Chondrocyte (in vitro differentiated cells): ENCODE results near the gene CXCL6. TPM values are rescaled to one million over a fixed set of nuclear protein-coding genes. Genes with fewer than 3 reads are reported as not detected.

Experiments used
- DNase-seq: peaks from one replicate; pipeline ENCODE4 v3.0.0; 2021; ENCODE audit warnings: mixed read lengths, low spot score
- H3K27ac Mint-ChIP-seq: one replicate; pipeline ENCODE4 v1.8.0; 2021; ENCODE audit warnings: mild to moderate bottlenecking, moderate library complexity, mixed read lengths; ENCODE audit not compliant: unreplicated experiment
- H3K27me3 Mint-ChIP-seq: 2 replicates; pipeline ENCODE4 v1.8.0; 2021; ENCODE audit warnings: low read depth, mixed read lengths
- H3K36me3 Mint-ChIP-seq: 2 replicates; pipeline ENCODE4 v1.8.0; 2021; ENCODE audit warnings: low read depth, mixed read lengths
- H3K4me1 Mint-ChIP-seq: 2 replicates; pipeline ENCODE4 v1.8.0; 2021; ENCODE audit warnings: low read depth, mild to moderate bottlenecking, mixed read lengths
- H3K4me3 Mint-ChIP-seq: one replicate; pipeline ENCODE4 v1.8.0; 2021; ENCODE audit warnings: mild to moderate bottlenecking, moderate library complexity, mixed read lengths; ENCODE audit not compliant: unreplicated experiment
- H3K9me3 Mint-ChIP-seq: 2 replicates; pipeline ENCODE4 v1.8.0; 2021; ENCODE audit warnings: low read depth, mixed read lengths
- CTCF ChIP-seq: fragments of 200-600 bp; sonication (generic); IDR thresholded peaks from 2 replicates; pipeline ENCODE4 v1.5.0; 2021; ENCODE audit warnings: antibody characterized with exemption, mild to moderate bottlenecking, moderate library complexity
- total RNA-seq: library from RNA; stranded (reverse); gene quantifications from 3 replicates; pipeline ENCODE4 v1.2.1, GENCODE V29; 2021

The CXCL6 gene
- total RNA-seq, 1 donor from 2014 or later, result not detected

GRCh38 chr4:73816814-73817213 is 19.7 kb upstream of the CXCL6 start:
- H3K4me1 Mint-ChIP-seq, result peaks cover 14% of the 10 kb centered on the region
- peak overlapping the region; percentile 19 for H3K27ac Mint-ChIP-seq
- TF ChIP-seq CTCF, result no peak
- H3K9me3 Mint-ChIP-seq, result no peaks in the 10 kb centered on the region
- H3K36me3 Mint-ChIP-seq, result no peaks in the 10 kb centered on the region
- no peak overlapping the region for H3K4me3 Mint-ChIP-seq
- DNase-seq, result no peak
- H3K27me3 Mint-ChIP-seq, result peaks cover 11% of the 10 kb centered on the region

- Mint-ChIP-seq H3K27me3 (peaks cover 14% of the 10 kb centered on the region), H3K9me3 (no peaks in the 10 kb centered on the region), H3K27ac (no peak overlapping the region), H3K36me3 (no peaks in the 10 kb centered on the region), H3K4me3 (no peak overlapping the region), H3K4me1 (peaks cover 14% of the 10 kb centered on the region)
- DNase-seq, result no peak
- TF ChIP-seq CTCF, result no peak
Observed at GRCh38 chr4:73817341-73817740, 19.1 kb upstream of the CXCL6 start.

- Mint-ChIP-seq H3K27ac (no peak overlapping the region), H3K36me3 (no peaks in the 10 kb centered on the region), H3K27me3 (peaks cover 16% of the 10 kb centered on the region), H3K4me1 (peaks cover 13% of the 10 kb centered on the region), H3K4me3 (no peak overlapping the region), H3K9me3 (no peaks in the 10 kb centered on the region)
- TF ChIP-seq CTCF, result no peak
- DNase-seq, result no peak
Observed at GRCh38 chr4:73821325-73821724, 15.2 kb upstream of the CXCL6 start.

- Mint-ChIP-seq H3K9me3 (peaks cover 8% of the 10 kb centered on the region), H3K36me3 (no peaks in the 10 kb centered on the region), H3K4me1 (peaks cover 3% of the 10 kb centered on the region), H3K27ac (no peak overlapping the region), H3K4me3 (no peak overlapping the region), H3K27me3 (peaks cover 20% of the 10 kb centered on the region)
- no peak for DNase-seq
- no peak for TF ChIP-seq CTCF
Observed at GRCh38 chr4:73822389-73822788, 14.1 kb upstream of the CXCL6 start.

GRCh38 chr4:73822812-73823504 is 13.5 kb upstream of the CXCL6 start:
- no peak overlapping the region for H3K27ac Mint-ChIP-seq
- DNase-seq, result no peak
- no peaks in the 10 kb centered on the region for H3K4me1 Mint-ChIP-seq
- H3K4me3 Mint-ChIP-seq, result no peak overlapping the region
- no peak for TF ChIP-seq CTCF
- H3K27me3 Mint-ChIP-seq, result peaks cover 22% of the 10 kb centered on the region
- peaks cover 13% of the 10 kb centered on the region for H3K9me3 Mint-ChIP-seq
- peaks cover 2% of the 10 kb centered on the region for H3K36me3 Mint-ChIP-seq
